Endothelial cell of umbilical vein (primary cell): Measurements from ENCODE around the gene BRD2. TPM values are rescaled to one million over a fixed set of nuclear protein-coding genes. Genes with fewer than 3 reads are reported as not detected.
A peak's percentile ranks its signal among the peaks of the same experiment; 100 is the strongest.

Experiments used
- BruUV-seq: library from RNA; stranded (reverse); fragments of 400-500 nt; replicated peaks from 2 replicates; lab custom pipeline; 2021; lab: Mats Ljungman, UMichigan
- CTCF ChIA-PET: fragments of 300-600, 350-600 bp; sonication (Branson Sonifier 250); formaldehyde crosslinking; loops from one replicate; lab custom pipeline; 2021; ENCODE audit warnings: antibody characterized with exemption, inconsistent platforms; lab: Charles Lee
- POLR2A ChIA-PET: fragments of 300-600, 350-600 bp; sonication (Branson Sonifier 250); formaldehyde crosslinking; loops from one replicate; lab custom pipeline; 2021; ENCODE audit warnings: antibody characterized with exemption, inconsistent platforms; lab: Charles Lee
- DNase-seq: peaks from one replicate; pipeline ENCODE4 v3.0.0-alpha.2; 2011; ENCODE audit warnings: low read depth, low spot score
- FAIRE-seq: peaks from 2 replicates; lab custom pipeline; 2011; peaks lifted over from hg19 to GRCh38; lab: Jason Lieb, UNC
- H2AFZ ChIP-seq: 2 replicates; pipeline ENCODE4 v1.6.0; 2012; ENCODE audit warnings: low read depth, low read length, control low read depth, inconsistent platforms
- H3K27ac ChIP-seq: 2 replicates; pipeline ENCODE4 v1.5.1; 2011; ENCODE audit warnings: low read depth, mild to moderate bottlenecking, control low read depth, low read length, moderate library complexity; ENCODE audit not compliant: insufficient read depth
- H3K27me3 ChIP-seq, 2 experiments: 2 replicates each; pipeline versions ENCODE4 v1.6.0 to v1.6.1; 2011; ENCODE audit warnings: low read length in 2 of 2, mixed read lengths in 1 of 2; ENCODE audit not compliant: control insufficient read depth in 2 of 2, insufficient read depth in 2 of 2
- H3K36me3 ChIP-seq, 2 experiments: 2 replicates in 1 of 2; 3 replicates in 1 of 2; pipeline ENCODE4 v1.5.1; 2011; ENCODE audit warnings: low read length in 2 of 2, mild to moderate bottlenecking in 1 of 2, moderate library complexity in 1 of 2; ENCODE audit not compliant: control insufficient read depth in 2 of 2, insufficient read depth in 2 of 2; ENCODE audit errors: extremely low read depth in 1 of 2
- H3K4me1 ChIP-seq: 3 replicates; pipeline ENCODE4 v1.5.1; 2011; ENCODE audit warnings: mild to moderate bottlenecking, low read length; ENCODE audit not compliant: control insufficient read depth, insufficient read depth; ENCODE audit errors: extremely low read depth
- H3K4me2 ChIP-seq: 2 replicates; pipeline ENCODE4 v1.6.1; 2011; ENCODE audit warnings: low read length, control low read depth, mixed read lengths; ENCODE audit not compliant: insufficient read depth
- H3K4me3 ChIP-seq, 3 experiments: fragments of 200-600 bp in 1 of 3; sonication (generic), shearing (Covaris generic) in 1 of 3; replicated peaks in 1 of 3; 2 replicates each; pipeline ENCODE4 v1.5.1; 2011 to 2016; ENCODE audit warnings: control low read depth in 3 of 3, low read length in 3 of 3, mild to moderate bottlenecking in 2 of 3, inconsistent platforms in 1 of 3, low read depth in 1 of 3, moderate library complexity in 1 of 3; ENCODE audit not compliant: insufficient read depth in 1 of 3
- H3K79me2 ChIP-seq: 2 replicates; pipeline ENCODE4 v1.6.0; 2012; ENCODE audit warnings: low read length, inconsistent platforms; ENCODE audit not compliant: control insufficient read depth, insufficient read depth
- H3K9ac ChIP-seq: replicated peaks from 2 replicates; pipeline ENCODE3; 2011; ENCODE audit warnings: low read length, control low read depth; ENCODE audit not compliant: insufficient read depth; ENCODE audit errors: extremely low read depth
- H3K9me1 ChIP-seq: replicated peaks from 3 replicates; pipeline ENCODE4 v1.6.0; 2011; ENCODE audit warnings: mild to moderate bottlenecking, low read length; ENCODE audit not compliant: control insufficient read depth, insufficient read depth; ENCODE audit errors: extremely low read depth
- H3K9me3 ChIP-seq: replicated peaks from 2 replicates; pipeline ENCODE4 v1.5.1; 2012; ENCODE audit warnings: low read length, inconsistent platforms; ENCODE audit not compliant: control insufficient read depth, insufficient read depth
- H4K20me1 ChIP-seq: replicated peaks from 2 replicates; pipeline ENCODE3; 2011; ENCODE audit warnings: mild to moderate bottlenecking, low read length; ENCODE audit not compliant: control insufficient read depth, insufficient read depth; ENCODE audit errors: extremely low read depth
- CTCF ChIP-seq, 2 donors: IDR thresholded peaks; 1 replicate in 1 of 2; 2 replicates in 1 of 2; pipeline ENCODE4 v1.5.1; 2011; ENCODE audit warnings: low read length in 2 of 2, mild to moderate bottlenecking in 2 of 2, moderate library complexity in 2 of 2, control low read depth in 1 of 2, inconsistent platforms in 1 of 2, low read depth in 1 of 2; ENCODE audit not compliant: insufficient read depth in 1 of 2; ENCODE audit errors: extremely low read depth in 1 of 2
- EZH2 ChIP-seq: IDR thresholded peaks from 2 replicates; pipeline ENCODE4 v1.6.1; 2012; ENCODE audit warnings: borderline replicate concordance, low read depth, mild to moderate bottlenecking, moderate library complexity, low read length, inconsistent platforms; ENCODE audit not compliant: severe bottlenecking
- FOS ChIP-seq: IDR thresholded peaks from 2 replicates; pipeline ENCODE4 v1.6.1; 2011; ENCODE audit warnings: mild to moderate bottlenecking, low read length, moderate library complexity, borderline replicate concordance; ENCODE audit not compliant: insufficient read depth
- GATA2 ChIP-seq: IDR thresholded peaks from 2 replicates; pipeline ENCODE4 v1.7.0; 2011; ENCODE audit warnings: low read depth, mild to moderate bottlenecking, moderate library complexity, mixed read lengths, low read length; ENCODE audit not compliant: insufficient read length, insufficient read depth
- JUN ChIP-seq: IDR thresholded peaks from 2 replicates; pipeline ENCODE4 v1.6.1; 2011; ENCODE audit warnings: borderline replicate concordance, low read depth; ENCODE audit not compliant: insufficient read length, insufficient read depth
- MAX ChIP-seq: IDR thresholded peaks from 2 replicates; pipeline ENCODE4 v1.6.1; 2011; ENCODE audit not compliant: insufficient read depth, insufficient read length
- MYC ChIP-seq: IDR thresholded peaks from one replicate; pipeline ENCODE4 v1.6.1; 2011; ENCODE audit warnings: mild to moderate bottlenecking, low read depth, low read length
- POLR2A ChIP-seq: IDR thresholded peaks from 2 replicates; pipeline ENCODE4 v1.6.1; 2012; ENCODE audit warnings: low read depth, mild to moderate bottlenecking, control low read depth, low read length
- POLR2AphosphoS5 ChIP-seq: IDR thresholded peaks from 2 replicates; pipeline ENCODE4 v1.6.1; 2012; ENCODE audit warnings: low read depth, mild to moderate bottlenecking, control low read depth, low read length, moderate library complexity; ENCODE audit not compliant: insufficient read depth
- dilution Hi-C: fragments of 300-500 bp; cut with MboI; formaldehyde crosslinking; loops from one replicate; pipeline ENCODE4 v1.15.0; 2019; ENCODE audit warnings: low sequenced_read_pairs; ENCODE audit not compliant: extremely low pct_ligation_motif_present
- intact Hi-C: fragments of 100-400 bp; cut with micrococcal nuclease; formaldehyde crosslinking; loops from one replicate; pipeline ENCODE4 v1.10.0; 2022
- polyA plus RNA-seq, 4 experiments: library from polyadenylated mRNA; depleted of rRNA in 3 of 4; stranded (reverse) in 3 of 4; unstranded in 1 of 4; fragments of >200 nt; gene quantifications; 2 replicates each; pipeline versions ENCODE4 v1.2.1 to v1.2.3, GENCODE V29; 2011 to 2012; ENCODE audit warnings: missing spikeins in 1 of 4
- total RNA-seq: library from RNA; stranded (reverse); gene quantifications from 2 replicates; pipeline ENCODE4 v1.2.3, GENCODE V29; 2021

Gene BRD2
- total and polyA plus RNA-seq, 2 donors (not counting 3 experiments of a cell fraction or from before 2014, with no cell fraction given), result 131 to 197 TPM

GRCh38 chr6:32984622-32985389 lies 16.4 kb downstream of the BRD2 start:
- FAIRE-seq, result peak; percentile 95
- intact Hi-C loops (loop anchor here (1.0 to 2.0 kb wide), 4 partner anchors 32 to 146 kb away; partner anchors contain the start of genes HLA-DMA and TAP2), dilution Hi-C loops (no loop called here)
- Histone ChIP-seq H3K79me2 (peaks cover 3% of the 10 kb centered on the region), H3K4me1 (no peaks in the 10 kb centered on the region), H3K27me3 (peaks cover 0 to 17% of the 10 kb centered on the region in 2 experiments), H3K4me2 (no peak overlapping the region), H3K36me3 (peaks cover 14% of the 10 kb centered on the region in 2 experiments), H3K4me3 (no peak overlapping the region), H3K27ac (no peak overlapping the region), H3K9me1 (no peaks in the 10 kb centered on the region), H2AFZ (no peak overlapping the region), H3K9ac (no peak overlapping the region), H3K9me3 (no peaks in the 10 kb centered on the region), H4K20me1 (peaks cover 5% of the 10 kb centered on the region)
- TF ChIP-seq FOS, result no peak
- peak; percentile 81 to 86 for TF ChIP-seq CTCF (IDR thresholded peaks at IDR 0.05; ENCODE audit: extremely low read depth in 1 of 2, insufficient read depth in 1 of 2, low read depth in 1 of 2, low read length in 2 of 2)
- peak; percentile 26 for TF ChIP-seq POLR2A
- no peak for TF ChIP-seq MAX
- no peak for TF ChIP-seq POLR2AphosphoS5
- no peak for TF ChIP-seq MYC
- no peak for TF ChIP-seq EZH2
- no peak for TF ChIP-seq JUN
- TF ChIP-seq GATA2, result no peak
- CTCF ChIA-PET, result interaction anchor here (0.6 to 12.6 kb wide), 65 partner anchors 8 to 316 kb away, joined by 3 to 580 read pairs (median 5); partner anchors contain the start of genes BRD2, HLA-DMA, HLA-DMB and HLA-DPB1
- peak; percentile 87 for DNase-seq
- BruUV-seq, result no TSS peak
- POLR2A ChIA-PET, result interaction anchor here (0.6 to 4.6 kb wide), 5 partner anchors 9 to 116 kb away, joined by 3 to 89 read pairs (median 4); no protein-coding TSS in a partner anchor
